GM12878 (cell line): ENCODE results near the gene TAX1BP1. TPM values are rescaled to one million over a fixed set of nuclear protein-coding genes. Genes with fewer than 3 reads are reported as not detected.

ENCODE experiments used
- ATAC-seq: fragments of 200-7000 bp; cut with Tn5 transposase; 3 replicates; pipeline ENCODE4 v1.9.1; 2020; ENCODE audit warnings: mild to moderate bottlenecking, moderate library complexity
- BruUV-seq: library from RNA; stranded (reverse); fragments of 400-500 nt; replicated peaks from 2 replicates; lab custom pipeline; 2021; lab: Mats Ljungman, UMichigan
- CTCF ChIA-PET: fragments of 300-600 bp; sonication (Branson Sonifier 250); formaldehyde crosslinking; extraction: SDS; loops from one replicate; lab custom pipeline; 2021; ENCODE audit warnings: inconsistent platforms; lab: Yijun Ruan, JAX
- POLR2A ChIA-PET: fragments of 350-600 bp; formaldehyde crosslinking; extraction: SDS; loops from one replicate; lab custom pipeline; 2021; ENCODE audit warnings: inconsistent platforms; lab: Charles Lee
- RAD21 ChIA-PET: fragments of 300-600 bp; sonication (Branson Sonifier 250); formaldehyde crosslinking; loops from one replicate; lab custom pipeline; 2023; ENCODE audit warnings: antibody characterized with exemption; ENCODE audit not compliant: unreplicated experiment; lab: Charles Lee
- SMC1A ChIA-PET: fragments of 300-600 bp; sonication (Branson Sonifier 250); formaldehyde crosslinking; loops from one replicate; lab custom pipeline; 2023; ENCODE audit not compliant: unreplicated experiment, uncharacterized antibody; lab: Charles Lee
- DNase-seq: peaks from one replicate; pipeline ENCODE4 v3.0.0-alpha.2; 2011; ENCODE audit warnings: low read depth, low spot score
- FAIRE-seq: peaks from 3 replicates; lab custom pipeline; 2011; peaks lifted over from hg19 to GRCh38; lab: Jason Lieb, UNC
- H2AFZ ChIP-seq: 2 replicates; pipeline ENCODE4 v1.6.0; 2011; ENCODE audit warnings: low read depth, low read length, control low read depth; ENCODE audit not compliant: control insufficient read depth
- H3K27ac ChIP-seq: 2 replicates; pipeline ENCODE4 v1.5.1; 2011; ENCODE audit warnings: control low read depth; ENCODE audit not compliant: control insufficient read depth, insufficient read depth
- H3K27me3 ChIP-seq, 2 experiments: replicated peaks in 1 of 2; 2 replicates each; pipeline versions ENCODE4 v1.6.0 to v1.6.1; 2011; ENCODE audit warnings: low read length in 1 of 2; ENCODE audit not compliant: control insufficient read depth in 2 of 2, insufficient read depth in 2 of 2
- H3K36me3 ChIP-seq, 2 experiments: 2 replicates each; pipeline ENCODE4 v1.5.1; 2011; ENCODE audit warnings: low read length in 1 of 2; ENCODE audit not compliant: control insufficient read depth in 2 of 2, insufficient read depth in 2 of 2
- H3K4me1 ChIP-seq: 2 replicates; pipeline ENCODE4 v1.6.1; 2011; ENCODE audit warnings: mild to moderate bottlenecking, low read length, moderate library complexity, mixed read lengths; ENCODE audit not compliant: control insufficient read depth, insufficient read depth
- H3K4me2 ChIP-seq: 2 replicates; pipeline ENCODE4 v1.6.0; 2011; ENCODE audit warnings: control low read depth; ENCODE audit not compliant: control insufficient read depth, insufficient read depth
- H3K4me3 ChIP-seq: fragments of 200-600 bp; sonication (generic); 2 replicates; pipeline ENCODE4 v1.5.1; 2016
- H3K79me2 ChIP-seq: 2 replicates; pipeline ENCODE4 v1.6.0; 2011; ENCODE audit warnings: low read length; ENCODE audit not compliant: control insufficient read depth, insufficient read depth
- H3K9ac ChIP-seq: 2 replicates; pipeline ENCODE4 v1.8.0; 2011; ENCODE audit warnings: low read length, control low read depth, mixed read lengths; ENCODE audit not compliant: control insufficient read depth, insufficient read depth
- H3K9me3 ChIP-seq: replicated peaks from 3 replicates; pipeline ENCODE4 v1.5.1; 2011; ENCODE audit warnings: mild to moderate bottlenecking, low read length; ENCODE audit not compliant: control insufficient read depth, insufficient read depth
- H4K20me1 ChIP-seq: 2 replicates; pipeline ENCODE4 v1.6.0; 2011; ENCODE audit not compliant: control insufficient read depth, insufficient read depth
- EP300 ChIP-seq, 2 experiments: fragments of 150-350 bp in 1 of 2; IDR thresholded peaks; 2 replicates each; pipeline ENCODE4 v1.6.1; 2011 to 2012; ENCODE audit warnings: low read depth in 2 of 2, low read length in 2 of 2, borderline replicate concordance in 1 of 2, improper control_type of control experiment in 1 of 2, inconsistent platforms in 1 of 2; ENCODE audit not compliant: control insufficient read depth in 1 of 2
- MXI1 ChIP-seq: fragments of 150-350 bp; IDR thresholded peaks from 2 replicates; pipeline ENCODE4 v1.6.1; 2011; ENCODE audit warnings: low read depth, mild to moderate bottlenecking, inconsistent platforms, low read length, improper control_type of control experiment
- SREBF2 ChIP-seq: IDR thresholded peaks from 2 replicates; pipeline ENCODE4 v1.6.1; 2012; ENCODE audit warnings: mild to moderate bottlenecking, low read length
- TAF1 ChIP-seq: IDR thresholded peaks from 2 replicates; pipeline ENCODE4 v1.6.1; 2011; ENCODE audit warnings: mild to moderate bottlenecking, low read depth, low read length, borderline replicate concordance
- WGBS: methylation state at CpG from one replicate; pipeline ENCODE4 v1.1.6; 2016; ENCODE audit warnings: low lambda C conversion rate; ENCODE audit not compliant: insufficient replicate concordance, insufficient coverage; ENCODE audit errors: missing lambda C conversion rate; 5-methylcytosine and 5-hydroxymethylcytosine counted together
- in situ Hi-C: fragments of 300-500 bp; cut with MboI; formaldehyde crosslinking; loops from 9 replicates; pipeline ENCODE4 v1.14.3; 2018; ENCODE audit warnings: mixed read lengths
- intact Hi-C: fragments of 100-400 bp; cut with micrococcal nuclease; formaldehyde crosslinking; loops from one replicate; pipeline ENCODE4 v1.14.2; 2022; ENCODE audit not compliant: unreplicated experiment
- polyA plus RNA-seq, 11 experiments: library from polyadenylated mRNA; depleted of rRNA in 4 of 11; unstranded in 6 of 11; stranded (reverse) in 5 of 11; fragments of >200 nt; fragmentation: Nextera tagmentation in 4 of 11; fragmentation: Illumina TruSeq in 1 of 11; extraction: Ambion mirVana in 4 of 11; extraction: Trizol in 1 of 11; gene quantifications; 1 replicate in 1 of 11; 2 replicates in 10 of 11; pipeline versions ENCODE4 v1.2.1 to v1.2.3, GENCODE V29; 2011 to 2016; ENCODE audit warnings: inconsistent platforms in 2 of 11, missing spikeins in 2 of 11, low read depth in 1 of 11
- total RNA-seq, 4 experiments: library from RNA; depleted of rRNA in 3 of 4; stranded (reverse); fragments of >200 nt in 3 of 4; fragmentation: Illumina TruSeq in 1 of 4; extraction: Trizol in 1 of 4; gene quantifications; 2 replicates each; pipeline versions ENCODE4 v1.2.1 to v1.2.3, GENCODE V29; 2013 to 2021
- TF ChIP-seq, protein P1 (sequence below): fragments of 450-650 bp; IDR thresholded peaks from 2 replicates; pipeline ENCODE4 v1.6.1; 2017; ENCODE audit warnings: borderline replicate concordance
- TF ChIP-seq, protein P2 (sequence below): IDR thresholded peaks from 2 replicates; pipeline ENCODE4 v1.6.1; 2012; ENCODE audit warnings: low read depth, low read length, improper control_type of control experiment

Gene TAX1BP1
- total and polyA plus RNA-seq, 10 of the 15 experiments (the other 5 are each of a cell fraction or from before 2014, with no cell fraction given) = 30.8 to 105 (median 52.0) TPM

DNA sequence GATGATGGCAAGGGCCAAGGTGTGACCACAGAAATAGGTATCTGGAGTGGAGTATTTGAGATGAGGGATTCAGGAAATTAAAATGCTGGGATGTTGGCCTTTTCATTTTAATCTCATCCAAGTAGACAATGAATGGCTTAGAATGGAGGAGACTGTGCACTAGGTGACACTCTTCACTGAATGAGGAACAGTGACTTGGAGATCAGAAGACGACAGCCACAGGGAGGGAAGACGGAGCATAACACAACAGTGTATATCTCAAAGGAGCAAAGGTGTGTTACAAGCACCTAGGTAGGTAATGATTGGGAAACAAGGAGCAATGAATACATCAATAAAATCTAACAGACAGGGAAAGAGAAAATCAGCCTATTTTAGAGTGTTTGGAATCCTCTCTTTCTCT lies 4.1 kb upstream of the TAX1BP1 start:
- no peaks in the 10 kb centered on the region for H3K4me1 ChIP-seq
- peaks cover 9% of the 10 kb centered on the region for H3K79me2 ChIP-seq
- no peaks in the 10 kb centered on the region for H3K36me3 ChIP-seq
- 86% methylated on average over 2 of the region's 2 CpGs for WGBS
- in situ Hi-C loops = no loop called here
- ChIA-PET POLR2A (no interaction called here), RAD21 (no interaction called here), CTCF (interaction anchor here (1.5 to 1.8 kb wide), 2 partner anchors 9 to 284 kb away, joined by 4 read pairs; no protein-coding TSS in a partner anchor), SMC1A (interaction anchor here (1.1 kb wide), 1 partner anchor 10 kb away, joined by 3 read pairs; no protein-coding TSS in a partner anchor)
- H3K4me3 ChIP-seq = no peak overlapping the region
- DNase-seq (no peak), ATAC-seq (no peak), FAIRE-seq (no peak)
- no peak overlapping the region for H2AFZ ChIP-seq
- H3K9ac ChIP-seq = no peak overlapping the region
- no TSS peak for BruUV-seq
- intact Hi-C loops = no loop called here
- H3K4me2 ChIP-seq = no peak overlapping the region
- no peaks in the 10 kb centered on the region for H3K9me3 ChIP-seq
- no peaks in the 10 kb centered on the region for H4K20me1 ChIP-seq
- TF ChIP-seq MXI1 (no peak), TAF1 (no peak), EP300 (IDR thresholded peaks at IDR 0.05; ENCODE audit: borderline replicate concordance in 1 of 2, control insufficient read depth in 1 of 2, low read depth in 2 of 2, low read length in 2 of 2) (no peak), SREBF2 (no peak)
- TF ChIP-seq, protein P1, sequence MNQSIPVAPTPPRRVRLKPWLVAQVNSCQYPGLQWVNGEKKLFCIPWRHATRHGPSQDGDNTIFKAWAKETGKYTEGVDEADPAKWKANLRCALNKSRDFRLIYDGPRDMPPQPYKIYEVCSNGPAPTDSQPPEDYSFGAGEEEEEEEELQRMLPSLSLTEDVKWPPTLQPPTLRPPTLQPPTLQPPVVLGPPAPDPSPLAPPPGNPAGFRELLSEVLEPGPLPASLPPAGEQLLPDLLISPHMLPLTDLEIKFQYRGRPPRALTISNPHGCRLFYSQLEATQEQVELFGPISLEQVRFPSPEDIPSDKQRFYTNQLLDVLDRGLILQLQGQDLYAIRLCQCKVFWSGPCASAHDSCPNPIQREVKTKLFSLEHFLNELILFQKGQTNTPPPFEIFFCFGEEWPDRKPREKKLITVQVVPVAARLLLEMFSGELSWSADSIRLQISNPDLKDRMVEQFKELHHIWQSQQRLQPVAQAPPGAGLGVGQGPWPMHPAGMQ = no peak
- TF ChIP-seq, protein P2, sequence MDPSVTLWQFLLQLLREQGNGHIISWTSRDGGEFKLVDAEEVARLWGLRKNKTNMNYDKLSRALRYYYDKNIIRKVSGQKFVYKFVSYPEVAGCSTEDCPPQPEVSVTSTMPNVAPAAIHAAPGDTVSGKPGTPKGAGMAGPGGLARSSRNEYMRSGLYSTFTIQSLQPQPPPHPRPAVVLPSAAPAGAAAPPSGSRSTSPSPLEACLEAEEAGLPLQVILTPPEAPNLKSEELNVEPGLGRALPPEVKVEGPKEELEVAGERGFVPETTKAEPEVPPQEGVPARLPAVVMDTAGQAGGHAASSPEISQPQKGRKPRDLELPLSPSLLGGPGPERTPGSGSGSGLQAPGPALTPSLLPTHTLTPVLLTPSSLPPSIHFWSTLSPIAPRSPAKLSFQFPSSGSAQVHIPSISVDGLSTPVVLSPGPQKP = no peak
- no peak overlapping the region for H3K27ac ChIP-seq
- H3K27me3 ChIP-seq = no peaks in the 10 kb centered on the region; a peak in 1 of 4 replicates
